ENCODE data around the gene BRD7.

DNA sequence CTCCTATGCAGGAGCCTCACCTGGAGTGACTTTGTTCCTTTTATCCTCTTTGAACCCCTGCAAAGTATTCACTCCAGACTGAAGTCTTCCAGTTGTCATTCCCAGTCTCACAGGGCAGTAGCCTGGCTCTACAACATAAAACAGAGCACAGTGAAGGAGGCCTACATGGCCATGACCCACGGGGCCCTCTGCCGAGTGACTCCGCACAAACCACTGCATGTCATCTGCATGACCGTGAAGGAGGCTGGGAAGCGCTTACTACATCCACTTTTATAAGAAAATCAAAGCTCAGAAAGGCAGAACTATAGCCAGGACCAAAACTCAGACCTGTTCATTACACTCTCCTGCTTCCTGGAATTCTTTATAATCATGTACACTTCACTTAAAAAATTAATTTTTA is 42.5 kb downstream of the BRD7 start:
- TF ChIP-seq, protein P1, sequence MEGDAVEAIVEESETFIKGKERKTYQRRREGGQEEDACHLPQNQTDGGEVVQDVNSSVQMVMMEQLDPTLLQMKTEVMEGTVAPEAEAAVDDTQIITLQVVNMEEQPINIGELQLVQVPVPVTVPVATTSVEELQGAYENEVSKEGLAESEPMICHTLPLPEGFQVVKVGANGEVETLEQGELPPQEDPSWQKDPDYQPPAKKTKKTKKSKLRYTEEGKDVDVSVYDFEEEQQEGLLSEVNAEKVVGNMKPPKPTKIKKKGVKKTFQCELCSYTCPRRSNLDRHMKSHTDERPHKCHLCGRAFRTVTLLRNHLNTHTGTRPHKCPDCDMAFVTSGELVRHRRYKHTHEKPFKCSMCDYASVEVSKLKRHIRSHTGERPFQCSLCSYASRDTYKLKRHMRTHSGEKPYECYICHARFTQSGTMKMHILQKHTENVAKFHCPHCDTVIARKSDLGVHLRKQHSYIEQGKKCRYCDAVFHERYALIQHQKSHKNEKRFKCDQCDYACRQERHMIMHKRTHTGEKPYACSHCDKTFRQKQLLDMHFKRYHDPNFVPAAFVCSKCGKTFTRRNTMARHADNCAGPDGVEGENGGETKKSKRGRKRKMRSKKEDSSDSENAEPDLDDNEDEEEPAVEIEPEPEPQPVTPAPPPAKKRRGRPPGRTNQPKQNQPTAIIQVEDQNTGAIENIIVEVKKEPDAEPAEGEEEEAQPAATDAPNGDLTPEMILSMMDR (IDR thresholded peaks at IDR 0.05; ENCODE audit: extremely low read depth in 1 of 2, insufficient read depth in 1 of 2, low read depth in 1 of 2, low read length in 2 of 2), result no peak
- TF ChIP-seq, protein P2, sequence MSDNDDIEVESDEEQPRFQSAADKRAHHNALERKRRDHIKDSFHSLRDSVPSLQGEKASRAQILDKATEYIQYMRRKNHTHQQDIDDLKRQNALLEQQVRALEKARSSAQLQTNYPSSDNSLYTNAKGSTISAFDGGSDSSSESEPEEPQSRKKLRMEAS (IDR thresholded peaks at IDR 0.05; ENCODE audit: insufficient read depth, insufficient read length), result no peak
- no peak for TF ChIP-seq POLR2AphosphoS5 (IDR thresholded peaks at IDR 0.05; ENCODE audit: insufficient read depth, low read depth, low read length)
- no peak for TF ChIP-seq POLR2A (IDR thresholded peaks at IDR 0.05; ENCODE audit: low read depth, low read length)
- TF ChIP-seq MYC (IDR thresholded peaks at IDR 0.05; ENCODE audit: low read depth, low read length), result no peak
